Mesenchymal stem cell (in vitro differentiated cells and primary cell): ENCODE results near the gene CUEDC2. TPM values are rescaled to one million over a fixed set of nuclear protein-coding genes. Genes with fewer than 3 reads are reported as not detected.

Source experiments
- DNase-seq: peaks from one replicate; pipeline ENCODE4 v3.0.0-alpha.2; 2013
- H2AFZ ChIP-seq: one replicate; pipeline ENCODE4 v1.6.1; 2013; ENCODE audit warnings: low read depth, mild to moderate bottlenecking, control low read depth, inconsistent platforms, low read length, moderate library complexity
- H2AK5ac ChIP-seq: 2 replicates; pipeline ENCODE4 v1.6.1; 2013; ENCODE audit warnings: low read length, moderate library complexity, mild to moderate bottlenecking, inconsistent platforms; ENCODE audit not compliant: severe bottlenecking
- H2BK120ac ChIP-seq: one replicate; pipeline ENCODE4 v1.6.1; 2013; ENCODE audit warnings: low read depth, mild to moderate bottlenecking, inconsistent platforms, low read length, moderate library complexity
- H2BK12ac ChIP-seq, 2 experiments: one replicate each; pipeline ENCODE4 v1.6.1; 2013; ENCODE audit warnings: inconsistent platforms in 2 of 2, low read length in 2 of 2, mild to moderate bottlenecking in 2 of 2, moderate library complexity in 2 of 2, control low read depth in 1 of 2
- H2BK15ac ChIP-seq: one replicate; pipeline ENCODE4 v1.6.1; 2013; ENCODE audit warnings: mild to moderate bottlenecking, low read depth, inconsistent platforms; ENCODE audit not compliant: poor library complexity, severe bottlenecking
- H2BK5ac ChIP-seq: 2 replicates; pipeline ENCODE4 v1.6.1; 2013; ENCODE audit warnings: low read depth, mild to moderate bottlenecking, low read length, control low read depth, inconsistent platforms; ENCODE audit not compliant: poor library complexity, severe bottlenecking
- H3K14ac ChIP-seq, 2 experiments: one replicate each; pipeline ENCODE4 v1.6.1; 2013; ENCODE audit warnings: inconsistent platforms in 2 of 2, low read length in 2 of 2, control low read depth in 1 of 2, mild to moderate bottlenecking in 1 of 2, moderate library complexity in 1 of 2
- H3K18ac ChIP-seq, 2 experiments: one replicate each; pipeline ENCODE4 v1.6.1; 2013; ENCODE audit warnings: inconsistent platforms in 2 of 2, low read length in 2 of 2, control low read depth in 1 of 2, low read depth in 1 of 2, mild to moderate bottlenecking in 1 of 2
- H3K23ac ChIP-seq, 2 experiments: one replicate each; pipeline ENCODE4 v1.6.1; 2013; ENCODE audit warnings: inconsistent platforms in 2 of 2, low read length in 2 of 2, mild to moderate bottlenecking in 2 of 2, moderate library complexity in 2 of 2, control low read depth in 1 of 2
- H3K27ac ChIP-seq: 2 replicates; pipeline ENCODE4 v1.5.1; 2013; ENCODE audit warnings: mild to moderate bottlenecking, moderate library complexity, low read length, control low read depth, inconsistent platforms; ENCODE audit not compliant: poor library complexity, severe bottlenecking
- H3K27me3 ChIP-seq, 2 experiments: 2 replicates each; pipeline versions ENCODE4 v1.6.1 to v1.7.0; 2013; ENCODE audit warnings: low read length in 2 of 2, mild to moderate bottlenecking in 2 of 2, moderate library complexity in 2 of 2, control low read depth in 1 of 2, inconsistent platforms in 1 of 2; ENCODE audit not compliant: control insufficient read depth in 1 of 2, insufficient read depth in 1 of 2
- H3K36me3 ChIP-seq, 2 experiments: 2 replicates each; pipeline versions ENCODE4 v1.6.1 to v1.7.0; 2013; ENCODE audit warnings: low read length in 2 of 2, control low read depth in 1 of 2, inconsistent platforms in 1 of 2, low read depth in 1 of 2, mild to moderate bottlenecking in 1 of 2; ENCODE audit not compliant: insufficient read depth in 2 of 2, control insufficient read depth in 1 of 2
- H3K4ac ChIP-seq, 2 experiments: one replicate each; pipeline ENCODE4 v1.6.1; 2013; ENCODE audit warnings: inconsistent platforms in 2 of 2, low read length in 2 of 2, mild to moderate bottlenecking in 2 of 2, moderate library complexity in 2 of 2, control low read depth in 1 of 2, low read depth in 1 of 2
- H3K4me1 ChIP-seq: 2 replicates; pipeline ENCODE4 v1.6.1; 2013; ENCODE audit warnings: low read depth, low read length, control low read depth; ENCODE audit not compliant: control insufficient read depth, insufficient read depth
- H3K4me2 ChIP-seq: 2 replicates; pipeline ENCODE4 v1.6.1; 2013; ENCODE audit warnings: low read length, mild to moderate bottlenecking, inconsistent platforms; ENCODE audit not compliant: poor library complexity, severe bottlenecking
- H3K4me3 ChIP-seq, 2 experiments: 2 replicates each; pipeline versions ENCODE4 v1.5.1 to v1.7.0; 2013; ENCODE audit warnings: low read length in 2 of 2, mild to moderate bottlenecking in 2 of 2, control low read depth in 1 of 2, low read depth in 1 of 2; ENCODE audit not compliant: insufficient read depth in 1 of 2
- H3K79me1 ChIP-seq: replicated peaks from 2 replicates; pipeline ENCODE4 v1.6.1; 2013; ENCODE audit warnings: mild to moderate bottlenecking, control low read depth, low read length, inconsistent platforms; ENCODE audit not compliant: poor library complexity, severe bottlenecking
- H3K9ac ChIP-seq: 2 replicates; pipeline ENCODE4 v1.7.0; 2013; ENCODE audit warnings: mild to moderate bottlenecking, low read length, moderate library complexity
- H3K9me3 ChIP-seq: 2 replicates; pipeline ENCODE4 v1.7.0; 2013; ENCODE audit warnings: mild to moderate bottlenecking, low read length; ENCODE audit not compliant: control insufficient read depth
- H4K8ac ChIP-seq: one replicate; pipeline ENCODE4 v1.6.1; 2013; ENCODE audit warnings: inconsistent platforms, mild to moderate bottlenecking, low read length, moderate library complexity
- H4K91ac ChIP-seq: one replicate; pipeline ENCODE4 v1.6.1; 2013; ENCODE audit warnings: mild to moderate bottlenecking, low read length, inconsistent platforms
- WGBS: methylation state at CpG from one replicate; pipeline ENCODE4 v1.1.7; 2013; ENCODE audit warnings: mixed read lengths; 5-methylcytosine and 5-hydroxymethylcytosine counted together
- polyA plus RNA-seq, 2 experiments: library from polyadenylated mRNA; stranded (reverse); fragments of 200-250 nt; gene quantifications; one replicate each; pipeline ENCODE4 v1.2.3, GENCODE V29; 2013

The CUEDC2 gene
- 77.8 TPM for polyA plus RNA-seq (2013, experiment 1 of 2)
- polyA plus RNA-seq (2013, experiment 2 of 2), result 80.7 TPM

DNA sequence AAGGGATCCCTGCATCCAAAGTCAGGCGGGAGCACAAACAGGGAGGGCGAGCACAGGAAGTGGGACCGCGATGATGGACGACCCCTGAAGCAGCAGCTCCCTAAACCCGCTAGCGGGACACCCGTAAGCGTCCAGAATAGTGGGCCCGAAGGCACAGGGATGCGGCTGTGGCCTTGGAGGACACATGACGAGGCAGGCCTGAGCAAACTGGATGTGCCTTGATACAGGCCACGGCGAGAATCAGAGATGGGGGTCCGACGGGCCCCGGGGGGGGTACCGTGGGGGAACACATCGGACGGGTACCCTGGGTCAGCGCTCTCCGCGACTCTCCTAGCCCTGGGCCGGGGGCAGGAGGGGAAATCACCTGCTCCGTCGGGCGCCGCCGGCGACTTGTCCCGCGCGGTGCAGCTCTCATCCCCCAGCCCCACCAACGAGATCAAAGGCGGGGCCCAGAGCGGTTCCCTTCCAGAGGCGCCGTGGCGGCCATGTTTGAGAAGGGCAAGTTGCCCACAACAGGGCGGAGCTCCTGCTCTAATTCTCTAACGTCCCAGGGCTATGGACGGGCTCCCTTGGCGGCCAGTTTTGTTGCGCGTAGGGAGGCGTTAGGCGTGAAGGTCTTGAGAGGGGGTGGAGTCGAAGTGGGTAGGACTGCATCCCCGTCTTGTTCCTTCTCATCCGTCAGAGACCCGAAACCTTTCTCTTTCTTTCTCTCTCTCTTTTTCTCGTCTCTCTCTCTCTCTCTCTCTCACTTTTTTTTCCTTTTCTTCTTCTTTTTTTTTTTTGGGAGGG lies at the start of gene CUEDC2:
CUEDC2 (minus strand) TSS at position 413 of the 789 bp plus-strand sequence. CDS start 7,386 bp downstream, outside the sequence.
- Histone ChIP-seq H3K9ac (peak within 1 kb of the TSS; percentile 97), H3K79me1 (peaks cover 17% of the 10 kb centered on the region), H3K14ac (peak within 1 kb of the TSS in 1 of 2 experiments; percentile 39), H3K27me3 (peaks cover 0 to 32% of the 10 kb centered on the region in 2 experiments), H2AFZ (peak within 1 kb of the TSS; percentile 7), H2BK15ac (peak within 1 kb of the TSS; percentile 80), H3K4ac (peak within 1 kb of the TSS; percentile 39 to 80), H3K4me1 (peaks cover 17% of the 10 kb centered on the region), H2BK120ac (peak within 1 kb of the TSS; percentile 65), H2BK12ac (peak within 1 kb of the TSS in 1 of 2 experiments; percentile 81), H3K9me3 (no peaks in the 10 kb centered on the region), H3K18ac (peak within 1 kb of the TSS; percentile 65 to 72), H2BK5ac (no peak within 1 kb of the TSS), H3K27ac (peak within 1 kb of the TSS; percentile 14), H4K91ac (peak within 1 kb of the TSS; percentile 20), H3K4me3 (peak within 1 kb of the TSS; percentile 81 to 97), H4K8ac (peak within 1 kb of the TSS; percentile 89), H2AK5ac (peak within 1 kb of the TSS; percentile 57), H3K23ac (no peak within 1 kb of the TSS), H3K36me3 (peaks cover 4% of the 10 kb centered on the region in 2 experiments), H3K4me2 (peak within 1 kb of the TSS; percentile 72)
- peak; percentile 97 for DNase-seq
- under 1% methylated on average over 32 of the region's 52 CpGs for WGBS

- no peak overlapping the region for H3K18ac ChIP-seq
- H3K79me1 ChIP-seq, result peaks cover 21% of the 10 kb centered on the region
- no peaks in the 10 kb centered on the region for H3K27me3 ChIP-seq
Measured at GRCh38 chr10:102480396-102480795, 48.0 kb upstream of the CUEDC2 start.

DNA sequence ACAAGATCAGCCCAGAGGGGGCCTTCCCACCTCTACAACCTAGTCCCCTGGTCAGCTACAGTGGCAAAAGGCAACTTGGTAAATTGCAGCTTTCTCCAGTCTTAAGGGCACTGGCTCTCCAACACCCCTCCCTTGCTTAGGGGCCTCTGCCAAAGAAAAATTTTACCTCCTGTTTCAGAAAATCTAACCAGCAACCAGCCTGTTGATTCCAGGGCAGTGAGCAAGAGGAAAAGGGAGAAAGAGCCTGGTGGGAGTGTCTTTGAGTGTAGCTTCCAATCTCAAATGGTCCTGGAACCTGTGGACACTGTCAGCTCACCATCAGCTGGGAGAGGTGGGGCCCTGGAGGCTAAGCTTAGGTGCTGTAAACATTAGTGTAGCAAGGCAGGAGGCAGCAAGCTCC lies 47.3 kb upstream of the CUEDC2 start:
- Histone ChIP-seq H3K4me1 (peaks cover 2% of the 10 kb centered on the region), H2BK15ac (no peak overlapping the region), H3K9ac (no peak overlapping the region), H4K91ac (no peak overlapping the region), H3K18ac (no peak overlapping the region), H2BK120ac (no peak overlapping the region), H2AFZ (no peak overlapping the region), H4K8ac (no peak overlapping the region), H3K4ac (no peak overlapping the region), H3K4me3 (no peak overlapping the region), H3K23ac (no peak overlapping the region), H3K27me3 (no peaks in the 10 kb centered on the region), H2BK5ac (no peak overlapping the region), H2BK12ac (no peak overlapping the region), H3K36me3 (peaks cover 59 to 62% of the 10 kb centered on the region in 2 experiments), H3K79me1 (peaks cover 14% of the 10 kb centered on the region), H3K27ac (no peak overlapping the region), H3K4me2 (no peak overlapping the region), H3K14ac (no peak overlapping the region), H3K9me3 (no peaks in the 10 kb centered on the region), H2AK5ac (no peak overlapping the region)
- DNase-seq, result no peak

More at GRCh38 chr10:102480396-102480795, 48.0 kb upstream of the CUEDC2 start:
- H3K14ac ChIP-seq, result no peak overlapping the region
- no peak overlapping the region for H2BK12ac ChIP-seq
- DNase-seq, result no peak
- H4K8ac ChIP-seq, result no peak overlapping the region
- H4K91ac ChIP-seq, result no peak overlapping the region
- H3K4me2 ChIP-seq, result no peak overlapping the region
- no peak overlapping the region for H2BK5ac ChIP-seq
- H3K4me1 ChIP-seq, result peaks cover 2% of the 10 kb centered on the region
- no peak overlapping the region for H2BK15ac ChIP-seq
- 99% methylated on average over 9 of the region's 9 CpGs for WGBS
- H3K4me3 ChIP-seq, result no peak overlapping the region
- no peak overlapping the region for H2AK5ac ChIP-seq
- no peaks in the 10 kb centered on the region for H3K9me3 ChIP-seq
- no peak overlapping the region for H3K27ac ChIP-seq
- H3K23ac ChIP-seq, result no peak overlapping the region
- peaks cover 66 to 69% of the 10 kb centered on the region in 2 experiments for H3K36me3 ChIP-seq
- H2BK120ac ChIP-seq, result no peak overlapping the region
- H3K4ac ChIP-seq, result no peak overlapping the region
- no peak overlapping the region for H3K9ac ChIP-seq
- H2AFZ ChIP-seq, result no peak overlapping the region

- no peak overlapping the region for H2BK5ac ChIP-seq
- peaks cover 28 to 31% of the 10 kb centered on the region in 2 experiments for H3K36me3 ChIP-seq
- DNase-seq, result peak; percentile 35
- H3K9me3 ChIP-seq, result no peaks in the 10 kb centered on the region
- peak overlapping the region; percentile 43 for H4K91ac ChIP-seq
- H3K27me3 ChIP-seq, result peaks cover 0 to 24% of the 10 kb centered on the region in 2 experiments
- H3K4me3 ChIP-seq, result no peak overlapping the region
- no peak overlapping the region for H3K9ac ChIP-seq
- H3K18ac ChIP-seq, result no peak overlapping the region
- H3K4me2 ChIP-seq, result no peak overlapping the region
- H3K4ac ChIP-seq, result no peak overlapping the region
- H2BK12ac ChIP-seq, result no peak overlapping the region
- no peak overlapping the region for H4K8ac ChIP-seq
- no peak overlapping the region for H2BK120ac ChIP-seq
- H3K79me1 ChIP-seq, result no peaks in the 10 kb centered on the region
- H3K23ac ChIP-seq, result no peak overlapping the region
- no peak overlapping the region for H2BK15ac ChIP-seq
- H2AK5ac ChIP-seq, result no peak overlapping the region
- H3K14ac ChIP-seq, result no peak overlapping the region
- 71% methylated on average over 8 of the region's 9 CpGs for WGBS
- no peak overlapping the region for H2AFZ ChIP-seq
- H3K27ac ChIP-seq, result no peak overlapping the region
- peaks cover 8% of the 10 kb centered on the region for H3K4me1 ChIP-seq
Measured at GRCh38 chr10:102476466-102477141, 44.2 kb upstream of the CUEDC2 start.
